Measurements from ENCODE around the gene GTF2IRD1.
"Not testable (repeated sequence)": the region's sequence is repeated elsewhere in the genome, so short reads cannot be mapped to it uniquely, and the experiment has no call there.

GTF2IRD1 gene

GRCh38 chr7:74519395-74519794, 65.7 kb downstream of the GTF2IRD1 start:
- no peak for DNase-seq

GRCh38 chr7:74521855-74522254, 68.1 kb downstream of the GTF2IRD1 start:
- DNase-seq, result no peak

- no peak for DNase-seq
These were observed 68.7 kb downstream of the GTF2IRD1 start for GRCh38 chr7:74522281-74522905.

GRCh38 chr7:74523015-74523414, 69.3 kb downstream of the GTF2IRD1 start:
- DNase-seq, result no peak

- no peak for DNase-seq
These were observed 71.4 kb downstream of the GTF2IRD1 start for GRCh38 chr7:74525140-74525539.

GRCh38 chr7:74525881-74526280, 72.2 kb downstream of the GTF2IRD1 start:
- no peak for DNase-seq

- no peak for DNase-seq
These were observed 73.1 kb downstream of the GTF2IRD1 start for GRCh38 chr7:74526780-74527179.

- no peak for DNase-seq
These were observed 74.1 kb downstream of the GTF2IRD1 start for GRCh38 chr7:74527842-74528241.

GRCh38 chr7:74528773-74529172, 75.1 kb downstream of the GTF2IRD1 start:
- not testable (repeated sequence) for DNase-seq

GRCh38 chr7:74535951-74536356, 82.2 kb downstream of the GTF2IRD1 start:
- no peak for DNase-seq

GRCh38 chr7:74541937-74542336, 88.2 kb downstream of the GTF2IRD1 start:
- DNase-seq, result not testable (repeated sequence)

GRCh38 chr7:74542558-74543117, 88.9 kb downstream of the GTF2IRD1 start:
- no peak for DNase-seq

- peak; percentile 47 for DNase-seq
These were observed 91.2 kb downstream of the GTF2IRD1 start for GRCh38 chr7:74544706-74545469.

GRCh38 chr7:74545921-74546320, 92.2 kb downstream of the GTF2IRD1 start:
- no peak for DNase-seq

GRCh38 chr7:74553596-74554012, 99.9 kb downstream of the GTF2IRD1 start:
- DNase-seq, result not testable (repeated sequence)

GRCh38 chr7:74554178-74554577, 100.5 kb downstream of the GTF2IRD1 start:
- DNase-seq, result no peak

- DNase-seq, result no peak
These were observed 106.5 kb downstream of the GTF2IRD1 start for GRCh38 chr7:74560086-74560719.

GRCh38 chr7:74561898-74562613, 108.3 kb downstream of the GTF2IRD1 start:
- no peak for DNase-seq

GRCh38 chr7:74563639-74564038, 109.9 kb downstream of the GTF2IRD1 start:
- DNase-seq, result not testable (repeated sequence)

GRCh38 chr7:74567318-74567668, 113.6 kb downstream of the GTF2IRD1 start:
- DNase-seq, result no peak

GRCh38 chr7:74568658-74569057, 115.0 kb downstream of the GTF2IRD1 start:
- DNase-seq, result no peak

- DNase-seq, result no peak
These were observed 115.9 kb downstream of the GTF2IRD1 start for GRCh38 chr7:74569501-74570075.
